Astrocyte of the spinal cord (primary cell): ENCODE results near the gene CADM2.
A peak's percentile ranks its signal among the peaks of the same experiment; 100 is the strongest.
"Not testable (repeated sequence)": the region's sequence is repeated elsewhere in the genome, so short reads cannot be mapped to it uniquely, and the experiment has no call there.

Source experiments
- DNase-seq: peaks from one replicate; pipeline ENCODE4 v3.0.0; 2011; ENCODE audit warnings: low read depth, low spot score
- H3K4me3 ChIP-seq: 2 replicates; pipeline ENCODE4 v1.5.1; 2011; ENCODE audit warnings: low read depth, mild to moderate bottlenecking, low read length, moderate library complexity
- in situ Hi-C: cut with HindIII; loops from 2 replicates; pipeline ENCODE4 v1.10.0; 2017; ENCODE audit warnings: low sequenced_read_pairs
- TF ChIP-seq, protein P1 (sequence below): IDR thresholded peaks from 2 replicates; pipeline ENCODE4 v1.5.1; 2012; ENCODE audit warnings: low read depth, mild to moderate bottlenecking, low read length, inconsistent platforms

Gene CADM2

DNA sequence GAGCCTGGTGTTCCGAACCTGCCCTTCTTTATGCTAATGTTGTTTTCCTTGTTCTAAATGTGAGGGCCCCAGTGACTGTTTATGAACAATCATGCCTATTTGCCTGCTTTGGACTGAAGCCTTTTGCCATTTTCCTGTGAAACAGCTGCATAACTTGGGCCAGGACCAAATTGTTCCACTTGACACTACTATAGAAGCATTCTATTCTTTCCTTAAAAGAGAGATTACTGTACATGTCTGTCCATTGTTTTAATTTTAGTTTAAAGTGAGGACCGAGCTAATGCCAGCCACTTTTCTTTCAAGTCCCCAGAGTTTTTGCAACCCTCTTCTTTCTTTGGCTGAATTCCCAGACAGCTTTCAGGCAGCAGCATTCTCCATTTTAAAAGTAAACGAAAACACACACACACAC is 980.3 kb downstream of the CADM2 start:
- TF ChIP-seq, protein P1, sequence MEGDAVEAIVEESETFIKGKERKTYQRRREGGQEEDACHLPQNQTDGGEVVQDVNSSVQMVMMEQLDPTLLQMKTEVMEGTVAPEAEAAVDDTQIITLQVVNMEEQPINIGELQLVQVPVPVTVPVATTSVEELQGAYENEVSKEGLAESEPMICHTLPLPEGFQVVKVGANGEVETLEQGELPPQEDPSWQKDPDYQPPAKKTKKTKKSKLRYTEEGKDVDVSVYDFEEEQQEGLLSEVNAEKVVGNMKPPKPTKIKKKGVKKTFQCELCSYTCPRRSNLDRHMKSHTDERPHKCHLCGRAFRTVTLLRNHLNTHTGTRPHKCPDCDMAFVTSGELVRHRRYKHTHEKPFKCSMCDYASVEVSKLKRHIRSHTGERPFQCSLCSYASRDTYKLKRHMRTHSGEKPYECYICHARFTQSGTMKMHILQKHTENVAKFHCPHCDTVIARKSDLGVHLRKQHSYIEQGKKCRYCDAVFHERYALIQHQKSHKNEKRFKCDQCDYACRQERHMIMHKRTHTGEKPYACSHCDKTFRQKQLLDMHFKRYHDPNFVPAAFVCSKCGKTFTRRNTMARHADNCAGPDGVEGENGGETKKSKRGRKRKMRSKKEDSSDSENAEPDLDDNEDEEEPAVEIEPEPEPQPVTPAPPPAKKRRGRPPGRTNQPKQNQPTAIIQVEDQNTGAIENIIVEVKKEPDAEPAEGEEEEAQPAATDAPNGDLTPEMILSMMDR: no peak
- no peak overlapping the region for H3K4me3 ChIP-seq
- peak; percentile 46 for DNase-seq
- in situ Hi-C loops: no loop called here

DNA sequence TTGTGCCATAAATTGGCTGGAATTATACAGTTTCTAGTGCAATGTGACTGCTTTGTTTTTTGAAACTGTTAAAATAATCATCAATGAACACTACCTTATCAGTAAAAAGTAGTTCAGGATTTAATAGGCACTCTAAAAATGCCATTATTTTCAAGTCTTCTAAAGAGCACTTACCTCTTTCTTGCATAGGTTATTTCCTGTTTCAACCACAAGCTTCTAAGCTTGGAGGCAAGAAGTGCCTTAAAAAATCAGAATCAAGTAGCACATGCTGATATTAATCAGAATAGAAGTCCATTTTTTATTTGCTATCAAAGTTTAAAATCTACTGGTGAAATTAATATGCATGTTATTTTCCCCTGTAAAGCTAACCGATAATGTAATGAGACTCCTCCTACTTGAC is 991.6 kb downstream of the CADM2 start:
- TF ChIP-seq, protein P1: no peak
- DNase-seq: no peak
- in situ Hi-C loops: no loop called here
- no peak overlapping the region for H3K4me3 ChIP-seq

DNA sequence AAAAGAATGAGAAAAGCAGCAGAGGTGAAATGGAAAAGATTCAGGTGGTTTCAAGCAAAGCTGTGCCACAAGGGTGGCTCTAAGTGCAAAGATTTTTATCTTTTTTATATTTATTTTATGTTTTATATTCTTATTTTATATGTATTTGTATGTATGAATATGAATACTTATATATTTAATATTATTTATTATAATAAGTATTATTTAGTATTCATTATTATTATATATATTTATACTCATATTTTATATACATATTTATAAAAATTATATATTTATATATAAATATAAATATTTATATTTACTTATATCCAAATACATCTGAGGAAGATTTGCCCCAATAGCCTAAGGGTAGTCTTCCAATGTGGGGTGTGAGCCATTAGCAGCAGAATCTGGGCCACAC is 1002.0 kb downstream of the CADM2 start:
- no peak overlapping the region for H3K4me3 ChIP-seq
- TF ChIP-seq, protein P1: no peak
- no peak for DNase-seq
- in situ Hi-C loops: no loop called here

DNA sequence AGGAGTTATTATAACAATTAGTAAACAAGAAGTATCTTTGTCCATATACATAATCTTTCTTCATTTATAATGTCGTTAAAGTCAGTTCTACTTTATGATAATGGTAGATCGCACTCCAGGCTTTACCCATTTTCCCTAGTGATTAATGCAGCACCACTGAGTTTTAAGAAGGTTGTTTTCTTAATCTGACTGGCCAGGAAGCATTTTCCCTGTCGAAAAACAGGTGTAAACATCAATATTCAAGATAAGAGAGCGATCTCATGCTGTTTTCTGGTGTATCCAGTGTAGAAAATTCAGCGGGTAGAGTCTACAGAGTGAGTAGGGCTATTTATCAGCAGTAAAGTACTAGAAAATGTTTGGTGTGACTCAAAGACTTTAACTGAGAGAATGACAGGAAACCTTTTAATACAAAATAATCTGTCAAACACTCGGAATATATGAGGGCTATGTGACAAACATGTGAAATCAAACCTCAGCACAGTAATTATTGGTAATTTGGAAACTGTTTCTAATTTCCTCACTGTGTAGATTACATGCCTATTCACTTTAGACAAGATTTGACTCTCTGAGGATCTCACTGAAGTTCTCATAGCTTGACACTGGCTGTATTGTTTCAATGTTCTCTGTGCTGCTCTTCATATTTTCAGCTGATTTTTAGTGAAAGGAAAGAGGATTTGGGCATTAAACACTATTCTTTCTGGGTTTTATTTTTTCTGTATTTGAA is 1019.0 kb downstream of the CADM2 start:
- H3K4me3 ChIP-seq: no peak overlapping the region
- in situ Hi-C loops: no loop called here
- no peak for DNase-seq
- TF ChIP-seq, protein P1: no peak

DNA sequence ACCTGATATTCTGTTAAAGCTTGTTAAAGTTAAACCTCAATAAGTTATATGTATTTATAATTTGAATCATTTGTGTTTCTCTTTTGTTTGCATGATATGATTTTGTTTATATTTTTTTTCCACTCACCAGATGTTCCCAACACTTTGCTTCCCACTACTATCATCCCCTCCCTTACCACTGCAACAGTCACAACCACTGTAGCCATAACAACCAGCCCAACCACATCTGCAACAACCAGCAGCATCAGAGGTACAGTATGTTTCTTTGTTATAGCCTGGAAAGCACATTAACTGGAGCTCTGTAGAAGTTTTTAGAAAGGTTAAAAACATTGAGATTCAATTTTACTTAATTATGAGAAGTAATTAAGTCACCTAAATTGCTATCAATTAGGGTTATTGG is 1020.2 kb downstream of the CADM2 start:
- in situ Hi-C loops: no loop called here
- TF ChIP-seq, protein P1: no peak
- no peak overlapping the region for H3K4me3 ChIP-seq
- DNase-seq: no peak

DNA sequence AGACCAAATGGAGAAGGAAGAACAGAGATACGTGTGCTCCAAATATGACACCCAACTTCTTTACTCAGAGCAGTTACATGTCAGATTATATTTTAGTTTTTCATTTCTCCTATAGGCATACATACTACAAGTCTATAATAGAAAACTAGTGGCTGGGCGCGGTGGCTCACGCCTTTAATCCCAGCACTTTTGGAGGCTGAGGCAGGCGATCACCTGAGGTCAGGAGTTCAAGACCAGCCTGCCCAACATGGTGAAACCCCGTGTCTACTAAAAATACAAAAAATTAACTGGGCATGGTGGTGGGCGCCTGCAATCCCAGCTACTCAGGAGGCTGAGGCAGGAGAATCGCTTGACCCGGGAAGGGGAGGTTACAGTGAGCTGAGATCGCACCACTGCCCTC is 1030.8 kb downstream of the CADM2 start:
- DNase-seq, in situ Hi-C loops, H3K4me3 ChIP-seq: not testable (repeated sequence)

DNA sequence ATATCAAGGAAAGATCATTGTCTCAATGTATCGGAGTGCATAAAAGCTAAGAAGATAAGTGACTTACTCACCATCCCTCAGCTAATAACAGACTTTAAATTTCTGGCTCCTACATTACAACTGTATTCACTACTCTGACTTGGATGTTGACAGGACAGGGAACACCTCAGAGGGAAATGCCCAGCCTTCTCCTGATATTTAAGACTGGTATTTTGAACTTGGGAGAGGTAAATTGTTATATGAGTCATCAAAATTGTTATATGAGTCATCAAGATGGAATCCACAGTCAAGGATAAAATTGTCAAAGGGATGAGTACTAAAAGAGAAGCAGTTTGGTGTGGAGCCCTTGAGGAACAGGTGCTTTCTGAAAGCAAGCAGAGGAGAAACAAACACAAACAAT is 1070.8 kb downstream of the CADM2 start:
- no peak overlapping the region for H3K4me3 ChIP-seq
- in situ Hi-C loops: no loop called here
- TF ChIP-seq, protein P1: no peak
- DNase-seq: peak; percentile 18
